ENCODE results near the gene SLC4A5. TPM values are rescaled to one million over a fixed set of nuclear protein-coding genes. Genes with fewer than 3 reads are reported as not detected.

The SLC4A5 gene
- total and polyA plus RNA-seq, 11 donors = 0.36 to 4.1 (median 1.6) TPM

DNA sequence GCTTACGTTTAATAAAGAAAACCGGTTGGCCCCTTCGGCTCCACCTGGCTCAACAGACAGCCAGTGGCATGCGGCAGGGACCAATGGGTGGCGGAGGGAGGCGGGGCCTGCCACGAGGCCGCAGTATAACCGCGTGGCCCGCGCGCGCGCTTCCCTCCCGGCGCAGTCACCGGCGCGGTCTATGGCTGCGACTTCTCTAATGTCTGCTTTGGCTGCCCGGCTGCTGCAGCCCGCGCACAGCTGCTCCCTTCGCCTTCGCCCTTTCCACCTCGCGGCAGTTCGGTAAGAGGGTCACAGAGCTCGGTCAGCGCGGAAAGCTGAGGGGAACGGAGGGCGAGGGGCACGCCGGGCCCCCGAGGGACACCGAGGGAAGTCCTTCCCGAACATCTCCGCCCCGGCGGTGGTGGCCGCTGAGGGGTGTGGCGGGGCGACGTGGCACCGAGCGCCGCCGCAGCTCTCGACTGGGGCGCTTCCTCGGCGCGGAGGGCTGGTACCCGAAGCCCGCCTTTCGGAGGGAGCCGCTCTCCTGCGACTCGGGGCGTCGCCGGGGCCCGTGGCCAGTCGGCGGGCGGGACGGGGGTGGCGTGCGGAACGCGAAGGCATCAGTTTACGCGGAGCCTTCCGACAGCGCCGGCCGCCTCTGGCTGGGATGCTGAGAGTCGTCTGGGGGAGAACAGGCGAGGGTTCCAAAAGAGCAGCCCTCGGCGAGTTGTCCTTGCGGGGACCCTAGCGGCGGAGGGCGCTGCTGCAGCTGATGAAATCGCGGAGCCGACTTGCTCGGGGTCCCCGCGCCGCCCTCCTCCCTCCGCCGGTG lies 144.5 kb downstream of the SLC4A5 start, which contains the start of gene MTHFD2:
MTHFD2 (plus strand) TSS at position 155 of the 814 bp plus-strand sequence; CDS start at position 182, 27 bp downstream.
- Histone ChIP-seq H3K4me1 (peaks cover 0 to 53% (median 24%) of the 10 kb centered on the region in 12 donors), H3K4me3 (peak within 1 kb of the TSS; percentile 64 to 93 (median 74)), H3K9me3 (no peaks in the 10 kb centered on the region), H3K27me3 (no peaks in the 10 kb centered on the region), H3K27ac (peak within 1 kb of the TSS; percentile 76 to 99 (median 90)), H3K36me3 (no peaks in the 10 kb centered on the region)
- TF ChIP-seq POLR2A (IDR thresholded peaks at IDR 0.05) = peak in 1 of 2 donors; percentile 79
- TF ChIP-seq, protein P1, sequence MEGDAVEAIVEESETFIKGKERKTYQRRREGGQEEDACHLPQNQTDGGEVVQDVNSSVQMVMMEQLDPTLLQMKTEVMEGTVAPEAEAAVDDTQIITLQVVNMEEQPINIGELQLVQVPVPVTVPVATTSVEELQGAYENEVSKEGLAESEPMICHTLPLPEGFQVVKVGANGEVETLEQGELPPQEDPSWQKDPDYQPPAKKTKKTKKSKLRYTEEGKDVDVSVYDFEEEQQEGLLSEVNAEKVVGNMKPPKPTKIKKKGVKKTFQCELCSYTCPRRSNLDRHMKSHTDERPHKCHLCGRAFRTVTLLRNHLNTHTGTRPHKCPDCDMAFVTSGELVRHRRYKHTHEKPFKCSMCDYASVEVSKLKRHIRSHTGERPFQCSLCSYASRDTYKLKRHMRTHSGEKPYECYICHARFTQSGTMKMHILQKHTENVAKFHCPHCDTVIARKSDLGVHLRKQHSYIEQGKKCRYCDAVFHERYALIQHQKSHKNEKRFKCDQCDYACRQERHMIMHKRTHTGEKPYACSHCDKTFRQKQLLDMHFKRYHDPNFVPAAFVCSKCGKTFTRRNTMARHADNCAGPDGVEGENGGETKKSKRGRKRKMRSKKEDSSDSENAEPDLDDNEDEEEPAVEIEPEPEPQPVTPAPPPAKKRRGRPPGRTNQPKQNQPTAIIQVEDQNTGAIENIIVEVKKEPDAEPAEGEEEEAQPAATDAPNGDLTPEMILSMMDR (IDR thresholded peaks at IDR 0.05) = peak; percentile 55 to 83 (median 74)
- WGBS, 4 donors = 0 to 1% (median 1%) methylated on average over 5 to 96 of the region's 96 CpGs
- intact Hi-C loops (cut with DNase I) = loop anchor here in 2 of 10 donors (1.0 to 2.0 kb wide), 2 partner anchors 20 kb away; partner anchors contain the start of gene MOB1A (in 2 of the 2)
- peak; percentile 86 to 97 (median 96) for ATAC-seq
- peak; percentile 89 to 95 (median 92) for DNase-seq

DNA sequence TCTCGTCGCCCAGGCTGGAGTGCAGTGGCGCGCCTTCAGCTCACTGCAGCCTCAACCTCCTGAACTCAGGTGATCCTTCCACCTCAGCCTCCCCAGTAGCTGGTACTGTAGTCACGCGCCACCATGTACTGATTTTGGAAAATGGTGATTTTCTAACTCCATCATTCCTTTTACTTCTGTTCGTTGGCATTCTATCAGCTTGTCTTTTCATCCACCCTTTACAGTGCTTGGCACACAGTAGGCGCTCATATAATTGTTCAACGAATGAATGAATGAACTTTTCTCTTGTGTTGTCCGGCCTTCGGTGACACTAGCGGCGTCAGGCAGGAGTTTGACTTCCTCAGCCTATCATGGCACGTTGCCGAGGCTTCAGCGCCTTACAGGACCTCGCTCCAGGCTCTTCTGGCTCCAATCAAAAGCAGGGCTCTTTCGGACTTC lies 145.2 kb downstream of the SLC4A5 start:
- Histone ChIP-seq H3K4me3 (peak overlapping the region in 11 of 12 donors; percentile 64 to 93 (median 74)), H3K4me1 (peaks cover 0 to 46% (median 24%) of the 10 kb centered on the region in 12 donors), H3K9me3 (no peaks in the 10 kb centered on the region), H3K27ac (peak overlapping the region in 11 of 12 donors; percentile 79 to 99 (median 91)), H3K36me3 (no peaks in the 10 kb centered on the region), H3K27me3 (no peaks in the 10 kb centered on the region)
- intact Hi-C loops (cut with DNase I) = loop anchor here in 2 of 10 donors (1.0 to 2.0 kb wide), 2 partner anchors 19 to 20 kb away; partner anchors contain the start of gene MOB1A (in 2 of the 2)
- ATAC-seq (no peak), DNase-seq (no peak)
- WGBS, 4 donors = 36 to 38% (median 37%) methylated on average over 16 to 18 of the region's 18 CpGs
- no peak for TF ChIP-seq POLR2A (IDR thresholded peaks at IDR 0.05)
- TF ChIP-seq, protein P1 (IDR thresholded peaks at IDR 0.05) = no peak

DNA sequence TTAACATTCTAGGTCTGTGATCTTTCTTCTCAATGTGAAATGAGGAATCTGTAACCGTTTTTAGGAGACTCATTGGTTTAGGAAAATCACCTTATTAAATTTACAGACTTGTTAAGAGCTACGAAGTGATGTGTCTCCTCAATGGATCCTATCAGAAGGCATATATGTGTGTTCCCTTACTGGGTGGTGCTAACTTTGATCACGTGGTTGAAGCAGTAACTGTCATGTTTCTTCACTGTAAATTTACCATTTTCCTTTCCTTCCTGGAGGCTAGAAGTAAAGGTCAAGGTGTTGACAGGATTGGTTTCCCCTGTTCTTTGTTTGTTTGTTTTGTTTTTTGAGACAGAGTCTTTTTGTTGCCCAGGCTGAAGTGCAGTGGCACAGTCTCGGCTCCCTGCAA lies 146.2 kb downstream of the SLC4A5 start:
- DNase-seq (no peak), ATAC-seq (no peak)
- WGBS, 4 donors = 83 to 86% (median 84%) methylated on average over 4 of the region's 4 CpGs
- peaks cover 0 to 36% (median 19%) of the 10 kb centered on the region in 12 donors for H3K4me1 ChIP-seq
- intact Hi-C loops (cut with DNase I) = no loop called here
- H3K9me3 ChIP-seq = no peaks in the 10 kb centered on the region
- TF ChIP-seq POLR2A (IDR thresholded peaks at IDR 0.05) = no peak
- TF ChIP-seq, protein P1 (IDR thresholded peaks at IDR 0.05) = no peak
- H3K27me3 ChIP-seq = no peaks in the 10 kb centered on the region
- H3K27ac ChIP-seq = no peak overlapping the region
- no peak overlapping the region for H3K4me3 ChIP-seq
- H3K36me3 ChIP-seq = no peaks in the 10 kb centered on the region

DNA sequence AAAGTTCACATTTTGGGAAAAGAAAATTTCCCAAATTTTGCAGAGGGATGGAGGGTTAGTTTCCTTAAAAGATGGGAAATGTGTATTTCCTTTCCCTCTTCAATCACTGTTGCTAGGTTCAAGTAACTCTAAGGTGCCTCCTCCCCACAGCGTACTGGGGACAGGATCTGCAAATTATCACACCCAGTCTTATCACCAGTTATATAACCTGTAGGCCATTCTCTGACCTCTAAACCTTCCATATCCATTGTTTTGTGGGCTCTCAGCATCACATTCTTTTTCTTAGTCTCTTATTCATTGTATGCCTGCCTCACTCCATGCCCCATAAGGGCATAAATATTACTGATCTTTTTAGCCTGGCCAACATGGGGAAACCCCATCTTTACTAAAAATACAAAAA lies 148.4 kb downstream of the SLC4A5 start:
- no peaks in the 10 kb centered on the region for H3K36me3 ChIP-seq
- intact Hi-C loops (cut with DNase I) = no loop called here
- peaks cover 0 to 15% (median 5%) of the 10 kb centered on the region in 12 donors for H3K4me1 ChIP-seq
- H3K9me3 ChIP-seq = no peaks in the 10 kb centered on the region
- no peak overlapping the region for H3K27ac ChIP-seq
- DNase-seq (no peak), ATAC-seq (no peak)
- no peak overlapping the region for H3K4me3 ChIP-seq
- no peaks in the 10 kb centered on the region for H3K27me3 ChIP-seq
- WGBS, 4 donors = 70 to 88% (median 79%) methylated on average over 1 of the region's 1 CpG
- TF ChIP-seq POLR2A (IDR thresholded peaks at IDR 0.05) = no peak
- TF ChIP-seq, protein P1 (IDR thresholded peaks at IDR 0.05) = no peak

Measured in heart left ventricle (tissue), 16 donors.